Spleen (tissue), 7 donors: Measurements from ENCODE around the gene PCBP3.

Experiments
- POLR2AphosphoS5 ChIP-seq, 3 donors: sonication (generic); formaldehyde crosslinking; IDR thresholded peaks; one replicate each; pipeline ENCODE4 v1.5.1; 2017; ENCODE audit warnings: antibody characterized with exemption in 3 of 3
- TF ChIP-seq, protein P1 (sequence below), 11 experiments: fragments of 200-600 bp in 7 of 11; fragments of 450-650 bp in 4 of 11; sonication (generic) in 4 of 11; IDR thresholded peaks in 8 of 11; conservative IDR thresholded peaks in 3 of 11; 1 replicate in 7 of 11; 2 replicates in 4 of 11; pipeline versions ENCODE4 v1.4.0 to v1.8.0; 2016 to 2021; ENCODE audit warnings: antibody characterized with exemption in 11 of 11, inconsistent platforms in 4 of 11, mild to moderate bottlenecking in 1 of 11
- donor health status: DM: no; HTN: no; CAD: no; lungs with moderate emphysema.
- donor health status: DM: no; HTN: no; CAD: no.
- donor health status: DM: no; HTN: no; CAD: no.

DNA sequence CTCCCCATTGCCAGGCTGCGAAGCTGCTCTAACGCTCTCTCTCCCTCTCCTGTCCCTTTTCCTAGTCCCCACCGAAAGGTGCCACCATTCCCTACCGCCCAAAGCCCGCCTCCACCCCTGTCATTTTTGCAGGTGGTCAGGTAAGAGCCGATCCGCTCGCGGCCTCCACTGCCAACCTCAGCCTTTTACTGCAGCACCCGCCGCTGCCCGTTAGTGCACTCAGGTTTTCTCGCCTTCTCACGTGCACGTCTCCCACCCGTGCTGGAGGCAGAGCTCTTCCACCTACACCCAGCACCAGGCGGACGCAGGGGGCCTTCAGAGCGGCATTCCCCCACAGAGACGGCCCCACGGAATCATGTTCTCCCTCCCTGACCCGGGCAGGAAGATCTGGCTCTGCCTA lies 270.4 kb downstream of the PCBP3 start:
- TF ChIP-seq, protein P1, sequence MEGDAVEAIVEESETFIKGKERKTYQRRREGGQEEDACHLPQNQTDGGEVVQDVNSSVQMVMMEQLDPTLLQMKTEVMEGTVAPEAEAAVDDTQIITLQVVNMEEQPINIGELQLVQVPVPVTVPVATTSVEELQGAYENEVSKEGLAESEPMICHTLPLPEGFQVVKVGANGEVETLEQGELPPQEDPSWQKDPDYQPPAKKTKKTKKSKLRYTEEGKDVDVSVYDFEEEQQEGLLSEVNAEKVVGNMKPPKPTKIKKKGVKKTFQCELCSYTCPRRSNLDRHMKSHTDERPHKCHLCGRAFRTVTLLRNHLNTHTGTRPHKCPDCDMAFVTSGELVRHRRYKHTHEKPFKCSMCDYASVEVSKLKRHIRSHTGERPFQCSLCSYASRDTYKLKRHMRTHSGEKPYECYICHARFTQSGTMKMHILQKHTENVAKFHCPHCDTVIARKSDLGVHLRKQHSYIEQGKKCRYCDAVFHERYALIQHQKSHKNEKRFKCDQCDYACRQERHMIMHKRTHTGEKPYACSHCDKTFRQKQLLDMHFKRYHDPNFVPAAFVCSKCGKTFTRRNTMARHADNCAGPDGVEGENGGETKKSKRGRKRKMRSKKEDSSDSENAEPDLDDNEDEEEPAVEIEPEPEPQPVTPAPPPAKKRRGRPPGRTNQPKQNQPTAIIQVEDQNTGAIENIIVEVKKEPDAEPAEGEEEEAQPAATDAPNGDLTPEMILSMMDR (IDR thresholded peaks at IDR 0.05 in 8 of 11, conservative IDR thresholded peaks at IDR 0.05 in 3 of 11), result no peak
- TF ChIP-seq POLR2AphosphoS5 (IDR thresholded peaks at IDR 0.05), result no peak
